Psoas muscle (tissue), 8 donors: ENCODE data around the gene BNC2. TPM values are rescaled to one million over a fixed set of nuclear protein-coding genes. Genes with fewer than 3 reads are reported as not detected.

Experiments
- ATAC-seq, 4 donors: fragments of 200-7000 bp; cut with Tn5 transposase; one replicate each; pipeline ENCODE4 v1.9.1; 2020; ENCODE audit warnings: moderate library complexity in 3 of 4, mild to moderate bottlenecking in 2 of 4
- DNase-seq, 2 donors: peaks; one replicate each; pipeline ENCODE4 v3.0.0-alpha.2; 2020
- H3K27ac ChIP-seq: fragments of 200-600 bp; one replicate; pipeline ENCODE4 v1.8.0; 2022
- H3K27me3 ChIP-seq, 3 donors: fragments of 200-600 bp in 1 of 3; one replicate each; pipeline versions ENCODE4 v1.6.1 to v1.8.0; 2013 to 2022; ENCODE audit warnings: low read length in 2 of 3, mild to moderate bottlenecking in 2 of 3, moderate library complexity in 1 of 3; ENCODE audit not compliant: insufficient read depth in 3 of 3
- H3K36me3 ChIP-seq, 2 donors: fragments of 200-600 bp in 1 of 2; one replicate each; pipeline versions ENCODE4 v1.6.1 to v1.8.0; 2013 to 2022; ENCODE audit warnings: low read depth in 1 of 2, mild to moderate bottlenecking in 1 of 2, moderate library complexity in 1 of 2; ENCODE audit not compliant: insufficient read depth in 1 of 2
- H3K4me1 ChIP-seq: fragments of 200-600 bp; one replicate; pipeline ENCODE4 v1.8.0; 2022
- H3K4me3 ChIP-seq: fragments of 200-600 bp; one replicate; pipeline ENCODE4 v1.8.0; 2022; ENCODE audit warnings: mild to moderate bottlenecking
- H3K9me3 ChIP-seq: fragments of 200-600 bp; one replicate; pipeline ENCODE4 v1.8.0; 2022
- CTCF ChIP-seq: fragments of 200-600 bp; IDR thresholded peaks from one replicate; pipeline ENCODE4 v1.8.0; 2022; ENCODE audit warnings: antibody characterized with exemption
- WGBS, 3 donors: extraction: QIAGEN DNeasy Blood & Tissue Kit; methylation state at CpG; one replicate each; pipeline versions ENCODE4 v1.1.6 to v1.1.7; 2013; 5-methylcytosine and 5-hydroxymethylcytosine counted together
- intact Hi-C, 2 donors: fragments of 100-400 bp; cut with DNase I; formaldehyde crosslinking; loops; one replicate each; pipeline versions ENCODE4 v1.11.0 to v1.14.2; 2022
- polyA plus RNA-seq, 3 donors: library from polyadenylated mRNA; stranded (reverse); fragments of 200-250 nt; gene quantifications; one replicate each; pipeline ENCODE4 v1.2.3, GENCODE V29; 2013
- total RNA-seq, 4 donors: library from RNA; stranded (reverse); fragmentation: NEBNext Ultra II Directional in 2 of 4; extraction: Animal tissue kit (Norgen Biotek cat#: 25700) in 2 of 4; gene quantifications; one replicate each; pipeline versions ENCODE4 v1.2.1 to v1.2.4, GENCODE V29; 2021 to 2023
- donor health status: healthy with polysubstance abuse.
- donor health status: DM: no; HTN: no; CAD: no; lungs with moderate emphysema.
- donor health status: Bipolar disorder and iron deficiency.
- donor health status: healthy.
- donor health status: DM: yes; HTN: yes; CAD: no.
- donor health status: DM: no; HTN: no; CAD: no.
- donor health status: DM: no; HTN: no; CAD: no.
- donor health status: DM: yes; HTN: yes; CAD: no.

The BNC2 gene
- total and polyA plus RNA-seq, 7 donors, result 1.3 to 168 (median 44.1) TPM

GRCh38 chr9:16363073-16363781 is 507.2 kb downstream of the BNC2 start:
- H3K4me3 ChIP-seq, result no peak overlapping the region
- DNase-seq (no peak), ATAC-seq (no peak)
- WGBS, 3 donors, result 65 to 70% (median 65%) methylated on average over 8 of the region's 8 CpGs
- peaks cover 0 to 4% (median 0%) of the 10 kb centered on the region in 3 donors for H3K27me3 ChIP-seq
- H3K27ac ChIP-seq, result no peak overlapping the region
- H3K36me3 ChIP-seq, result no peaks in the 10 kb centered on the region
- H3K4me1 ChIP-seq, result no peaks in the 10 kb centered on the region
- intact Hi-C loops, result no loop called here
- no peak for TF ChIP-seq CTCF
- no peaks in the 10 kb centered on the region for H3K9me3 ChIP-seq

GRCh38 chr9:16361939-16362338 is 508.5 kb downstream of the BNC2 start:
- intact Hi-C loops, result no loop called here

GRCh38 chr9:16361118-16361517 is 509.4 kb downstream of the BNC2 start:
- Histone ChIP-seq H3K4me1 (no peaks in the 10 kb centered on the region), H3K36me3 (no peaks in the 10 kb centered on the region), H3K27ac (no peak overlapping the region), H3K27me3 (peaks cover 0 to 4% (median 0%) of the 10 kb centered on the region in 3 donors), H3K4me3 (no peak overlapping the region), H3K9me3 (no peaks in the 10 kb centered on the region)
- intact Hi-C loops, result no loop called here
- 63 to 77% (median 64%) methylated on average over 3 of the region's 3 CpGs for WGBS, 3 donors
- no peak for ATAC-seq
- TF ChIP-seq CTCF, result no peak
- no peak for DNase-seq

More at GRCh38 chr9:16361939-16362338, 508.5 kb downstream of the BNC2 start:
- Histone ChIP-seq H3K27me3 (peaks cover 0 to 4% (median 0%) of the 10 kb centered on the region in 3 donors), H3K9me3 (no peaks in the 10 kb centered on the region), H3K36me3 (no peaks in the 10 kb centered on the region), H3K27ac (no peak overlapping the region), H3K4me3 (no peak overlapping the region), H3K4me1 (no peaks in the 10 kb centered on the region)
- DNase-seq (no peak), ATAC-seq (no peak)
- TF ChIP-seq CTCF, result no peak

- H3K27ac ChIP-seq, result no peak overlapping the region
- no peaks in the 10 kb centered on the region for H3K4me1 ChIP-seq
- WGBS, 3 donors, result 93 to 99% (median 96%) methylated on average over 3 of the region's 3 CpGs
- ATAC-seq (no peak), DNase-seq (no peak)
- intact Hi-C loops, result no loop called here
- H3K36me3 ChIP-seq, result no peaks in the 10 kb centered on the region
- H3K9me3 ChIP-seq, result no peaks in the 10 kb centered on the region
- H3K27me3 ChIP-seq, result peaks cover 0 to 4% (median 0%) of the 10 kb centered on the region in 3 donors
- no peak overlapping the region for H3K4me3 ChIP-seq
- no peak for TF ChIP-seq CTCF
Measured at GRCh38 chr9:16360247-16360646, 510.2 kb downstream of the BNC2 start.
